HPDE6-E6E7 (cell line): ENCODE measurements around the gene PPIL3.
"Not testable (repeated sequence)": the region's sequence is repeated elsewhere in the genome, so short reads cannot be mapped to it uniquely, and the experiment has no call there.

ENCODE experiments used
- DNase-seq: peaks from one replicate; pipeline ENCODE4 v3.0.0; 2011; ENCODE audit warnings: missing footprints; ENCODE audit errors: extremely low spot score

PPIL3 gene

GRCh38 chr2:200888704-200889625 lies at the start of gene PPIL3, which contains the start of gene NIF3L1:
TSS of gene PPIL3 (minus strand) at chr2:200889077. CDS start at chr2:200887615, 1,462 bp downstream.
TSS of gene NIF3L1 (plus strand) at chr2:200889371. CDS start at chr2:200891944, 2,573 bp downstream.
- DNase-seq = peak; percentile 89

GRCh38 chr2:200930947-200931626 lies 42.2 kb upstream of the PPIL3 start:
- no peak for DNase-seq

GRCh38 chr2:200929334-200930249 lies 40.7 kb upstream of the PPIL3 start:
- DNase-seq = peak; percentile 21

- DNase-seq = no peak
Measured at GRCh38 chr2:200922439-200922838, 33.6 kb upstream of the PPIL3 start.

GRCh38 chr2:200913654-200914053 lies 24.8 kb upstream of the PPIL3 start:
- no peak for DNase-seq

- no peak for DNase-seq
Measured at GRCh38 chr2:200909958-200910357, 21.1 kb upstream of the PPIL3 start.

GRCh38 chr2:200905618-200906296 lies 16.9 kb upstream of the PPIL3 start:
- peak; percentile 47 for DNase-seq

- peak; percentile 85 for DNase-seq
Measured at GRCh38 chr2:200901459-200902072, 12.7 kb upstream of the PPIL3 start.

- DNase-seq = no peak
Measured at GRCh38 chr2:200899482-200899881, 10.6 kb upstream of the PPIL3 start.

- DNase-seq = not testable (repeated sequence)
Measured at GRCh38 chr2:200881715-200882249, 7.1 kb downstream of the PPIL3 start.

- no peak for DNase-seq
Measured at GRCh38 chr2:200878289-200878880, 10.5 kb downstream of the PPIL3 start.

GRCh38 chr2:200877443-200877842 lies 11.4 kb downstream of the PPIL3 start:
- DNase-seq = no peak

GRCh38 chr2:200873560-200873959 lies 15.3 kb downstream of the PPIL3 start:
- no peak for DNase-seq

GRCh38 chr2:200871151-200871550 lies 17.7 kb downstream of the PPIL3 start:
- DNase-seq = no peak

- DNase-seq = no peak
Measured at GRCh38 chr2:200869014-200869413, 19.9 kb downstream of the PPIL3 start.

- DNase-seq = peak; percentile 87
Measured at GRCh38 chr2:200864176-200865034, 24.5 kb downstream of the PPIL3 start, which contains the start of gene CLK1. TSS of gene CLK1 (minus strand) at chr2:200864658. CDS start at chr2:200861862, 2,796 bp downstream.

GRCh38 chr2:200863782-200864175 lies 25.1 kb downstream of the PPIL3 start:
- no peak for DNase-seq

- DNase-seq = no peak
Measured at GRCh38 chr2:200862532-200863000, 26.3 kb downstream of the PPIL3 start.
